ENCODE measurements around the gene INTS12.

DNA sequence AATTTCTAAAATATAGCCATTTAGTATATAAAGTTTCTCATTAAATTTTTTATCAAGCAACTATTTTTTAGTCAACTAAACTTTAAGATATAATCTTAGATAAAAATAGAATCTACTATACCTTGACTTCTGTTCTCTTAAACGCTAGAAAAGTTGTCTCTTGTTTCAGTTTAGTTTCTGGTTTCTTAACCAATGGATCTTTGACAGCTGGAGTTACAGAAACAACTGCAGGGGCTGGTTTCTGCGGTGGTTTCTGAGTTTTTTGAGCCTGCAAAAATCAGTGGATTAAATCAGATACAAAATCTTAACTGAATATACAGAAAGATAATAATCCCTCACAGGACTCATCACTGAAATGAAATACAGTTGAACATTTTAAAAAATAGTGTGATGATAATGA lies 21.9 kb downstream of the INTS12 start:
- TF ChIP-seq EZH2phosphoT487 (IDR thresholded peaks at IDR 0.05; ENCODE audit: borderline replicate concordance, low read depth, low read length) (no peak), CTCF (conservative IDR thresholded peaks at IDR 0.05; ENCODE audit: low read length) (no peak)

Measured in OCI-LY7 (cell line).